K562 (cell line): ENCODE results near the gene ETNK2.

Experiments used
- ADNP ChIP-seq: fragments of 200-800 bp; sonication (Bioruptor generic); IDR thresholded peaks from 2 replicates; pipeline ENCODE4 v1.6.1; 2016; ENCODE audit warnings: missing genetic modification characterization, missing compliant biosample characterization
- BRD4 ChIP-seq: fragments of 200-600 bp; sonication (generic); IDR thresholded peaks from 2 replicates; pipeline ENCODE4 v1.6.1; 2017; ENCODE audit warnings: inconsistent platforms
- CBX3 ChIP-seq, 2 experiments: IDR thresholded peaks; 1 replicate in 1 of 2; 2 replicates in 1 of 2; pipeline ENCODE4 v1.6.1; 2012; ENCODE audit warnings: inconsistent platforms in 2 of 2, low read length in 2 of 2, borderline replicate concordance in 1 of 2, control low read depth in 1 of 2
- CEBPB ChIP-seq: fragments of 450-650 bp; IDR thresholded peaks from 2 replicates; pipeline ENCODE4 v1.6.1; 2016; ENCODE audit warnings: missing genetic modification characterization, missing compliant biosample characterization
- CREM ChIP-seq: IDR thresholded peaks from 2 replicates; pipeline ENCODE4 v1.6.1; 2014; ENCODE audit warnings: antibody characterized with exemption, low read depth
- HMGN3 ChIP-seq: IDR thresholded peaks from 2 replicates; pipeline ENCODE4 v1.6.1; 2011; ENCODE audit warnings: borderline replicate concordance, low read depth, mild to moderate bottlenecking, mixed read lengths, low read length; ENCODE audit not compliant: insufficient read length; ENCODE audit errors: extremely low read depth
- MAX ChIP-seq: sonication (generic); formaldehyde crosslinking; IDR thresholded peaks from 2 replicates; pipeline ENCODE4 v1.9.0; 2022; ENCODE audit warnings: mild to moderate bottlenecking, missing genetic modification reagents
- NFE2L1 ChIP-seq: fragments of 450-650 bp; IDR thresholded peaks from 2 replicates; pipeline ENCODE4 v1.6.1; 2016; ENCODE audit warnings: missing genetic modification characterization, low read depth, mild to moderate bottlenecking, missing compliant biosample characterization, moderate library complexity, borderline replicate concordance
- PURB ChIP-seq: sonication (generic); formaldehyde crosslinking; IDR thresholded peaks from 2 replicates; pipeline ENCODE4 v1.9.0; 2021; ENCODE audit warnings: low read depth, mild to moderate bottlenecking, missing genetic modification reagents
- SMC3 ChIP-seq: conservative IDR thresholded peaks from 2 replicates; pipeline ENCODE4 v1.6.1; 2011; ENCODE audit warnings: low read depth, low read length, improper control_type of control experiment; ENCODE audit not compliant: insufficient read depth
- SOX6 ChIP-seq: fragments of 450-650 bp; IDR thresholded peaks from 2 replicates; pipeline ENCODE4 v1.6.1; 2014; ENCODE audit warnings: mild to moderate bottlenecking
- TF ChIP-seq, protein P1 (sequence below): sonication (generic); formaldehyde crosslinking; IDR thresholded peaks from 2 replicates; pipeline ENCODE4 v1.8.0; 2022; ENCODE audit warnings: mild to moderate bottlenecking, low read depth, missing genetic modification reagents
- TF ChIP-seq, protein P2 (sequence below), 3 experiments: IDR thresholded peaks in 2 of 3; conservative IDR thresholded peaks in 1 of 3; 2 replicates each; pipeline ENCODE4 v1.5.1; 2011 to 2012; ENCODE audit warnings: low read length in 3 of 3, mild to moderate bottlenecking in 3 of 3, control low read depth in 2 of 3, improper control_type of control experiment in 1 of 3, inconsistent platforms in 1 of 3, low read depth in 1 of 3, mixed read lengths in 1 of 3, moderate library complexity in 1 of 3; ENCODE audit not compliant: insufficient read depth in 2 of 3

DNA sequence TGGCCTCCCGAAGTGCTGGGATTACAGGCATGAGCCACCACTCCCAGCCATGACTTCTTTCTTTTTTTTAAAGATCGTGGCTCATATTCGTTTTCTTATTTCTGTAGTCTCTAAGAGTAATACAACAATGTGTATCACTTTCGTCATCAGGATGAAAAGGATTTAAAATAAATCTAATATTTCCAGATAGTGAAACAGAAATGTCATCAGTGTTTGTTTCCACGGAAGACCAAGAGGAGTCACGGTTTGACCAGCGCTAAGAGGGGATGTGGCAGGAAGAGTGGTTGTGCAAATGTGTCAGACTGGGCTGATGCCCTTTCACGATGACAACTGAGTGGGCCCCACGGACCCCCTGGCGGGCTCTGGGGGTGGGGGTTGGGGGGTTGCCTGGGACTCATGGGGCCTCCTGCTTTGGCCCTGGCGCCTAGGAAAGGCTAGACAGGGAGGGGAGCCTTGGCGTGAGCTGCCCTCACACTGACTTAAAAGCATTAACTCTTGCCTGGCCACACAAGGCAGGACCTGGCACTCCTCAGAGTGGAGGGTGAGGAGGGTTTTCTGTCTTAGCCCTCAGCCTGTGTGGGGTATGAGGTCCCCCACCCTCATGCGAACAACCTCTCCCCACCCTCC, 70.6 kb downstream of the ETNK2 start:
- no peak for TF ChIP-seq NFE2L1
- TF ChIP-seq MAX = no peak
- TF ChIP-seq CBX3 (IDR thresholded peaks at IDR 0.05; ENCODE audit: borderline replicate concordance in 1 of 2, low read length in 2 of 2) = no peak
- no peak for TF ChIP-seq CREM
- TF ChIP-seq, protein P1, sequence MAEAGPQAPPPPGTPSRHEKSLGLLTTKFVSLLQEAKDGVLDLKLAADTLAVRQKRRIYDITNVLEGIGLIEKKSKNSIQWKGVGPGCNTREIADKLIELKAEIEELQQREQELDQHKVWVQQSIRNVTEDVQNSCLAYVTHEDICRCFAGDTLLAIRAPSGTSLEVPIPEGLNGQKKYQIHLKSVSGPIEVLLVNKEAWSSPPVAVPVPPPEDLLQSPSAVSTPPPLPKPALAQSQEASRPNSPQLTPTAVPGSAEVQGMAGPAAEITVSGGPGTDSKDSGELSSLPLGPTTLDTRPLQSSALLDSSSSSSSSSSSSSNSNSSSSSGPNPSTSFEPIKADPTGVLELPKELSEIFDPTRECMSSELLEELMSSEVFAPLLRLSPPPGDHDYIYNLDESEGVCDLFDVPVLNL = no peak
- no peak for TF ChIP-seq PURB
- no peak for TF ChIP-seq HMGN3
- TF ChIP-seq SOX6 = no peak
- TF ChIP-seq CEBPB (tag) = no peak
- no peak for TF ChIP-seq BRD4
- TF ChIP-seq, protein P2, sequence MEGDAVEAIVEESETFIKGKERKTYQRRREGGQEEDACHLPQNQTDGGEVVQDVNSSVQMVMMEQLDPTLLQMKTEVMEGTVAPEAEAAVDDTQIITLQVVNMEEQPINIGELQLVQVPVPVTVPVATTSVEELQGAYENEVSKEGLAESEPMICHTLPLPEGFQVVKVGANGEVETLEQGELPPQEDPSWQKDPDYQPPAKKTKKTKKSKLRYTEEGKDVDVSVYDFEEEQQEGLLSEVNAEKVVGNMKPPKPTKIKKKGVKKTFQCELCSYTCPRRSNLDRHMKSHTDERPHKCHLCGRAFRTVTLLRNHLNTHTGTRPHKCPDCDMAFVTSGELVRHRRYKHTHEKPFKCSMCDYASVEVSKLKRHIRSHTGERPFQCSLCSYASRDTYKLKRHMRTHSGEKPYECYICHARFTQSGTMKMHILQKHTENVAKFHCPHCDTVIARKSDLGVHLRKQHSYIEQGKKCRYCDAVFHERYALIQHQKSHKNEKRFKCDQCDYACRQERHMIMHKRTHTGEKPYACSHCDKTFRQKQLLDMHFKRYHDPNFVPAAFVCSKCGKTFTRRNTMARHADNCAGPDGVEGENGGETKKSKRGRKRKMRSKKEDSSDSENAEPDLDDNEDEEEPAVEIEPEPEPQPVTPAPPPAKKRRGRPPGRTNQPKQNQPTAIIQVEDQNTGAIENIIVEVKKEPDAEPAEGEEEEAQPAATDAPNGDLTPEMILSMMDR (IDR thresholded peaks at IDR 0.05 in 2 of 3, conservative IDR thresholded peaks at IDR 0.05 in 1 of 3; ENCODE audit: insufficient read depth in 2 of 3, low read depth in 1 of 3, low read length in 3 of 3) = no peak
- no peak for TF ChIP-seq SMC3
- no peak for TF ChIP-seq ADNP
